GM21737 (cell line): Measurements from ENCODE around the gene EVC2.

Experiments used
- ATAC-seq: cut with Tn5 transposase; IDR thresholded peaks from one replicate; pipeline ENCODE4 v1.9.1; 2021; ENCODE audit warnings: mild to moderate bottlenecking, moderate library complexity; ENCODE audit not compliant: unreplicated experiment

EVC2 gene

GRCh38 chr4:5712517-5712916 lies 4.2 kb upstream of the EVC2 start:
- no peak for ATAC-seq

- ATAC-seq, result no peak
These were observed 3.3 kb upstream of the EVC2 start for GRCh38 chr4:5711479-5712184.

GRCh38 chr4:5710961-5711478 lies 2.7 kb upstream of the EVC2 start, which contains the start of gene EVC:
Gene EVC, plus strand, starts transcription at chr4:5711201. Its CDS starts 180 bp downstream, at chr4:5711381.
- ATAC-seq, result no peak

- ATAC-seq, result no peak
These were observed 2.0 kb upstream of the EVC2 start for GRCh38 chr4:5710065-5710960.

- ATAC-seq, result no peak
These were observed 832 bp upstream of the EVC2 start for GRCh38 chr4:5709207-5709575.

GRCh38 chr4:5707778-5708448 lies 446 bp downstream of the EVC2 start:
- no peak for ATAC-seq

GRCh38 chr4:5707366-5707765 lies 993 bp downstream of the EVC2 start:
- ATAC-seq, result no peak

GRCh38 chr4:5706486-5707290 lies 1.7 kb downstream of the EVC2 start:
- no peak for ATAC-seq

- no peak for ATAC-seq
These were observed 2.6 kb downstream of the EVC2 start for GRCh38 chr4:5705647-5706320.

GRCh38 chr4:5704276-5704675 lies 4.1 kb downstream of the EVC2 start:
- no peak for ATAC-seq

- ATAC-seq, result no peak
These were observed 4.5 kb downstream of the EVC2 start for GRCh38 chr4:5703831-5704230.

- ATAC-seq, result no peak
These were observed 6.4 kb downstream of the EVC2 start for GRCh38 chr4:5701971-5702370.

GRCh38 chr4:5700459-5700858 lies 7.9 kb downstream of the EVC2 start:
- no peak for ATAC-seq

GRCh38 chr4:5696341-5696740 lies 12.0 kb downstream of the EVC2 start:
- ATAC-seq, result no peak

- no peak for ATAC-seq
These were observed 14.5 kb downstream of the EVC2 start for GRCh38 chr4:5693871-5694270.

- ATAC-seq, result no peak
These were observed 16.7 kb downstream of the EVC2 start for GRCh38 chr4:5691491-5692132.

GRCh38 chr4:5689065-5689464 lies 19.3 kb downstream of the EVC2 start:
- no peak for ATAC-seq

GRCh38 chr4:5686338-5686737 lies 22.0 kb downstream of the EVC2 start:
- ATAC-seq, result no peak

GRCh38 chr4:5685296-5685695 lies 23.1 kb downstream of the EVC2 start:
- ATAC-seq, result no peak

- no peak for ATAC-seq
These were observed 24.8 kb downstream of the EVC2 start for GRCh38 chr4:5683566-5683965.
